Endothelial cell of umbilical vein (primary cell): ENCODE data around the gene FMN1. TPM values are rescaled to one million over a fixed set of nuclear protein-coding genes. Genes with fewer than 3 reads are reported as not detected.

Source experiments
- BruUV-seq: library from RNA; stranded (reverse); fragments of 400-500 nt; replicated peaks from 2 replicates; lab custom pipeline; 2021; lab: Mats Ljungman, UMichigan
- CTCF ChIA-PET: fragments of 300-600, 350-600 bp; sonication (Branson Sonifier 250); formaldehyde crosslinking; loops from one replicate; lab custom pipeline; 2021; ENCODE audit warnings: antibody characterized with exemption, inconsistent platforms; lab: Charles Lee
- POLR2A ChIA-PET: fragments of 300-600, 350-600 bp; sonication (Branson Sonifier 250); formaldehyde crosslinking; loops from one replicate; lab custom pipeline; 2021; ENCODE audit warnings: antibody characterized with exemption, inconsistent platforms; lab: Charles Lee
- DNase-seq: peaks from one replicate; pipeline ENCODE4 v3.0.0-alpha.2; 2011; ENCODE audit warnings: low read depth, low spot score
- FAIRE-seq: peaks from 2 replicates; lab custom pipeline; 2011; peaks lifted over from hg19 to GRCh38; lab: Jason Lieb, UNC
- H2AFZ ChIP-seq: 2 replicates; pipeline ENCODE4 v1.6.0; 2012; ENCODE audit warnings: low read depth, low read length, control low read depth, inconsistent platforms
- H3K27ac ChIP-seq: 2 replicates; pipeline ENCODE4 v1.5.1; 2011; ENCODE audit warnings: low read depth, mild to moderate bottlenecking, control low read depth, low read length, moderate library complexity; ENCODE audit not compliant: insufficient read depth
- H3K27me3 ChIP-seq, 2 experiments: 2 replicates each; pipeline versions ENCODE4 v1.6.0 to v1.6.1; 2011; ENCODE audit warnings: low read length in 2 of 2, mixed read lengths in 1 of 2; ENCODE audit not compliant: control insufficient read depth in 2 of 2, insufficient read depth in 2 of 2
- H3K36me3 ChIP-seq, 2 experiments: 2 replicates in 1 of 2; 3 replicates in 1 of 2; pipeline ENCODE4 v1.5.1; 2011; ENCODE audit warnings: low read length in 2 of 2, mild to moderate bottlenecking in 1 of 2, moderate library complexity in 1 of 2; ENCODE audit not compliant: control insufficient read depth in 2 of 2, insufficient read depth in 2 of 2; ENCODE audit errors: extremely low read depth in 1 of 2
- H3K4me1 ChIP-seq: 3 replicates; pipeline ENCODE4 v1.5.1; 2011; ENCODE audit warnings: mild to moderate bottlenecking, low read length; ENCODE audit not compliant: control insufficient read depth, insufficient read depth; ENCODE audit errors: extremely low read depth
- H3K4me2 ChIP-seq: 2 replicates; pipeline ENCODE4 v1.6.1; 2011; ENCODE audit warnings: low read length, control low read depth, mixed read lengths; ENCODE audit not compliant: insufficient read depth
- H3K4me3 ChIP-seq, 3 experiments: fragments of 200-600 bp in 1 of 3; sonication (generic), shearing (Covaris generic) in 1 of 3; replicated peaks in 1 of 3; 2 replicates each; pipeline ENCODE4 v1.5.1; 2011 to 2016; ENCODE audit warnings: control low read depth in 3 of 3, low read length in 3 of 3, mild to moderate bottlenecking in 2 of 3, inconsistent platforms in 1 of 3, low read depth in 1 of 3, moderate library complexity in 1 of 3; ENCODE audit not compliant: insufficient read depth in 1 of 3
- H3K79me2 ChIP-seq: 2 replicates; pipeline ENCODE4 v1.6.0; 2012; ENCODE audit warnings: low read length, inconsistent platforms; ENCODE audit not compliant: control insufficient read depth, insufficient read depth
- H3K9ac ChIP-seq: replicated peaks from 2 replicates; pipeline ENCODE3; 2011; ENCODE audit warnings: low read length, control low read depth; ENCODE audit not compliant: insufficient read depth; ENCODE audit errors: extremely low read depth
- H3K9me1 ChIP-seq: replicated peaks from 3 replicates; pipeline ENCODE4 v1.6.0; 2011; ENCODE audit warnings: mild to moderate bottlenecking, low read length; ENCODE audit not compliant: control insufficient read depth, insufficient read depth; ENCODE audit errors: extremely low read depth
- H3K9me3 ChIP-seq: replicated peaks from 2 replicates; pipeline ENCODE4 v1.5.1; 2012; ENCODE audit warnings: low read length, inconsistent platforms; ENCODE audit not compliant: control insufficient read depth, insufficient read depth
- H4K20me1 ChIP-seq: replicated peaks from 2 replicates; pipeline ENCODE3; 2011; ENCODE audit warnings: mild to moderate bottlenecking, low read length; ENCODE audit not compliant: control insufficient read depth, insufficient read depth; ENCODE audit errors: extremely low read depth
- EZH2 ChIP-seq: IDR thresholded peaks from 2 replicates; pipeline ENCODE4 v1.6.1; 2012; ENCODE audit warnings: borderline replicate concordance, low read depth, mild to moderate bottlenecking, moderate library complexity, low read length, inconsistent platforms; ENCODE audit not compliant: severe bottlenecking
- FOS ChIP-seq: IDR thresholded peaks from 2 replicates; pipeline ENCODE4 v1.6.1; 2011; ENCODE audit warnings: mild to moderate bottlenecking, low read length, moderate library complexity, borderline replicate concordance; ENCODE audit not compliant: insufficient read depth
- MYC ChIP-seq: IDR thresholded peaks from one replicate; pipeline ENCODE4 v1.6.1; 2011; ENCODE audit warnings: mild to moderate bottlenecking, low read depth, low read length
- POLR2AphosphoS5 ChIP-seq: IDR thresholded peaks from 2 replicates; pipeline ENCODE4 v1.6.1; 2012; ENCODE audit warnings: low read depth, mild to moderate bottlenecking, control low read depth, low read length, moderate library complexity; ENCODE audit not compliant: insufficient read depth
- dilution Hi-C: fragments of 300-500 bp; cut with MboI; formaldehyde crosslinking; loops from one replicate; pipeline ENCODE4 v1.15.0; 2019; ENCODE audit warnings: low sequenced_read_pairs; ENCODE audit not compliant: extremely low pct_ligation_motif_present
- intact Hi-C: fragments of 100-400 bp; cut with micrococcal nuclease; formaldehyde crosslinking; loops from one replicate; pipeline ENCODE4 v1.10.0; 2022
- polyA plus RNA-seq, 4 experiments: library from polyadenylated mRNA; depleted of rRNA in 3 of 4; stranded (reverse) in 3 of 4; unstranded in 1 of 4; fragments of >200 nt; gene quantifications; 2 replicates each; pipeline versions ENCODE4 v1.2.1 to v1.2.3, GENCODE V29; 2011 to 2012; ENCODE audit warnings: missing spikeins in 1 of 4
- total RNA-seq: library from RNA; stranded (reverse); gene quantifications from 2 replicates; pipeline ENCODE4 v1.2.3, GENCODE V29; 2021
- TF ChIP-seq, protein P1 (sequence below), 2 donors: IDR thresholded peaks; 1 replicate in 1 of 2; 2 replicates in 1 of 2; pipeline ENCODE4 v1.5.1; 2011; ENCODE audit warnings: low read length in 2 of 2, mild to moderate bottlenecking in 2 of 2, moderate library complexity in 2 of 2, control low read depth in 1 of 2, inconsistent platforms in 1 of 2, low read depth in 1 of 2; ENCODE audit not compliant: insufficient read depth in 1 of 2; ENCODE audit errors: extremely low read depth in 1 of 2

FMN1 gene
- total and polyA plus RNA-seq, 2 donors (not counting 3 experiments of a cell fraction or from before 2014, with no cell fraction given): 0.01 to 0.29 TPM

DNA sequence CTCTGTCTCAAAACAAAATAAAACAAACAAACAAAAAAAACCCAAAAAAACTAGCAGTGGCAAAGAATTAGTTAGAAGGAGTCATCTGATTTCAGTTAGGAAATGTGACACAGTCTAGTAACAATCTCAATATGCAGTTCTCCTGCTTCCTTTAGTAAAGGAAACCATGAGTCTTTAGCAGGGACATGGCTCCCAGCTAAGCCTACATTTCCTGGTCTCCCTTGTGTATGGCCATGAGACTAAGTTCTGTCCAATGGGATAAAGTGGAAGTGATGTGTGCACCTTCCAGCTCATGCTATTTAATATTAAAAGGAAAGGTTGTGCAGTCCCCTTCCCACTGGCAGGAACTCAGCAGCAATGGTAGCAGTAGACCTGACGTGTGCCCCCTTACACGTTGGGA is 402.1 kb downstream of the FMN1 start:
- BruUV-seq: no TSS peak
- H3K4me3 ChIP-seq: no peak overlapping the region
- H3K9me3 ChIP-seq: no peaks in the 10 kb centered on the region
- no peak for TF ChIP-seq MYC
- TF ChIP-seq FOS: no peak
- no peak for TF ChIP-seq EZH2
- POLR2A ChIA-PET: no interaction called here
- H3K9ac ChIP-seq: no peak overlapping the region
- peaks cover 10% of the 10 kb centered on the region for H3K4me1 ChIP-seq
- H3K4me2 ChIP-seq: peak overlapping the region; percentile 47
- intact Hi-C loops (loop anchor here (5.0 kb wide), 1 partner anchor 65 kb away; no protein-coding TSS in a partner anchor), dilution Hi-C loops (no loop called here)
- H2AFZ ChIP-seq: peak overlapping the region; percentile 87
- CTCF ChIA-PET: no interaction called here
- peak; percentile 18 for FAIRE-seq
- no peaks in the 10 kb centered on the region for H3K27me3 ChIP-seq
- peak overlapping the region; percentile 48 for H3K27ac ChIP-seq
- H3K36me3 ChIP-seq: no peaks in the 10 kb centered on the region
- no peaks in the 10 kb centered on the region for H4K20me1 ChIP-seq
- no peak for DNase-seq
- H3K9me1 ChIP-seq: no peaks in the 10 kb centered on the region
- H3K79me2 ChIP-seq: no peaks in the 10 kb centered on the region

DNA sequence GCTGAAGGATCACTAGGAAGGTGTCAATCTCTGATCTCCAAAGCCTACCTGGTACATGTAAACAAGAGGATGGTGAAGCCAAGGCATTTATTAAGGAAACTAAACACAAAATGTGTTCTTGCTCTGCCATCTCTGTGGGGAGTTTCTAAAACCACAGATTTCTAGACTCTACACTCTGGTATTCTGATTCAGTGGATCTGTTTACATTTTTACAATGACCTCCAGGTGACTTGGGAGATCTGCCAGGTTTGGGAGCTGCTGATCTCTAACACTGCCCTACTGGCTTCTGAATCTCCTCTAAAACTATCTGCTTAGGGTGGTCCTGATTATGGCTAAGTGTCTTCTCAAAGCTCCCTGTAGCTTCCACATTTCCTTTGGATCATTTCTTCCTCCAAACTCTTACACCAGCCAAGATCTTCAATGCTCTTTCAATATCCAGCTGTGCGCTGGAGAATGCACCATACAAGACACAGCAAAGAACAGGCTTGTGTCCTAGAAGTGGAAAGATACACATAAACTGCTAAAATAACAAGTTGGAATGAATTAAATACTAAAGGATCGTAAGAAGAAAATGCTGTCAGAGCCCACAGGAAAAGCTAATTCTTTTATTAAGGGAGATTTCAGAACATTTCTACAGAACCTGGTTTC is 404.0 kb downstream of the FMN1 start:
- no peak for TF ChIP-seq POLR2AphosphoS5
- TF ChIP-seq, protein P1, sequence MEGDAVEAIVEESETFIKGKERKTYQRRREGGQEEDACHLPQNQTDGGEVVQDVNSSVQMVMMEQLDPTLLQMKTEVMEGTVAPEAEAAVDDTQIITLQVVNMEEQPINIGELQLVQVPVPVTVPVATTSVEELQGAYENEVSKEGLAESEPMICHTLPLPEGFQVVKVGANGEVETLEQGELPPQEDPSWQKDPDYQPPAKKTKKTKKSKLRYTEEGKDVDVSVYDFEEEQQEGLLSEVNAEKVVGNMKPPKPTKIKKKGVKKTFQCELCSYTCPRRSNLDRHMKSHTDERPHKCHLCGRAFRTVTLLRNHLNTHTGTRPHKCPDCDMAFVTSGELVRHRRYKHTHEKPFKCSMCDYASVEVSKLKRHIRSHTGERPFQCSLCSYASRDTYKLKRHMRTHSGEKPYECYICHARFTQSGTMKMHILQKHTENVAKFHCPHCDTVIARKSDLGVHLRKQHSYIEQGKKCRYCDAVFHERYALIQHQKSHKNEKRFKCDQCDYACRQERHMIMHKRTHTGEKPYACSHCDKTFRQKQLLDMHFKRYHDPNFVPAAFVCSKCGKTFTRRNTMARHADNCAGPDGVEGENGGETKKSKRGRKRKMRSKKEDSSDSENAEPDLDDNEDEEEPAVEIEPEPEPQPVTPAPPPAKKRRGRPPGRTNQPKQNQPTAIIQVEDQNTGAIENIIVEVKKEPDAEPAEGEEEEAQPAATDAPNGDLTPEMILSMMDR (IDR thresholded peaks at IDR 0.05; ENCODE audit: extremely low read depth in 1 of 2, insufficient read depth in 1 of 2, low read depth in 1 of 2, low read length in 2 of 2): no peak
- DNase-seq (no peak), FAIRE-seq (no peak)
- Histone ChIP-seq H3K9me3 (no peaks in the 10 kb centered on the region), H3K79me2 (no peaks in the 10 kb centered on the region), H2AFZ (no peak overlapping the region), H3K9ac (no peak overlapping the region), H3K4me2 (no peak overlapping the region), H3K36me3 (no peaks in the 10 kb centered on the region), H3K9me1 (no peaks in the 10 kb centered on the region), H4K20me1 (no peaks in the 10 kb centered on the region), H3K27ac (no peak overlapping the region), H3K4me1 (peaks cover 10% of the 10 kb centered on the region), H3K4me3 (no peak overlapping the region), H3K27me3 (no peaks in the 10 kb centered on the region)
- CTCF ChIA-PET: interaction anchor here (0.8 kb wide), 1 partner anchor 146 kb away, joined by 4 read pairs; no protein-coding TSS in a partner anchor
- POLR2A ChIA-PET: no interaction called here
- intact Hi-C loops: loop anchor here (5.0 kb wide), 1 partner anchor 67 kb away; no protein-coding TSS in a partner anchor
- no TSS peak for BruUV-seq
- dilution Hi-C loops: no loop called here
